Fibroblast of skin of right quadriceps (primary cell): ENCODE measurements around the gene TNKS1BP1.

Source experiments
- DNase-seq: peaks from one replicate; pipeline ENCODE4 v3.0.0-alpha.2; 2013

Gene TNKS1BP1

DNA sequence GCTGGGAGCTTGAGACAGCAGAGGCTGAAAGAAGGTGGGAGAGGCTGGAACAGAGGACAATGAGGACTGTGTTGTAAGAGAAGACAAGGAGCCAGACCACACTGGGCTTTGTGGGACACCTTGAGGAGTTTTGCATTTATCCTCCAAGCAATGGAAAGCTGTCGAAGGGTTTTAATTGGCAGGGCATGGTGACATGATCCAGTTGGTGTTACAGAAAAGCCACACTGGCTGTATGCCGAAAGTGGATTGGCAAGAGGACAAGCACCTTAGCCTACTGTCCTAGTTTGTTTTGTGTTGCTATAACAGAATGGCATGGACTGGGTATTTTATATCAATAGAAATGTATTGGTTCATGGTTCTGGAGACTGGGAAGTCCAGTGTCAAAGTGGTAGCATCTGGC, 73.7 kb downstream of the TNKS1BP1 start:
- DNase-seq: no peak
